RWPE1 (cell line): Measurements from ENCODE around the gene PCLO.

Experiments
- CTCF ChIA-PET: fragments of 350-600 bp; sonication (Branson Sonifier 250); formaldehyde crosslinking; extraction: SDS; loops from one replicate; lab custom pipeline; 2021; lab: Yijun Ruan, JAX
- POLR2A ChIA-PET: fragments of 400-600 bp; formaldehyde crosslinking; extraction: SDS; loops from one replicate; lab custom pipeline; 2020; ENCODE audit warnings: antibody characterized with exemption; ENCODE audit not compliant: low non-redundant PET; lab: Yijun Ruan, JAX
- DNase-seq: peaks from one replicate; pipeline ENCODE4 v3.0.0; 2012; ENCODE audit warnings: low spot score
- H3K27ac ChIP-seq: fragments of 450-650 bp; 2 replicates; pipeline ENCODE4 v1.5.1; 2017
- TF ChIP-seq, protein P1 (sequence below): fragments of 450-650 bp; conservative IDR thresholded peaks from 2 replicates; pipeline ENCODE4 v1.5.1; 2017; ENCODE audit warnings: low read depth, mild to moderate bottlenecking

Gene PCLO

DNA sequence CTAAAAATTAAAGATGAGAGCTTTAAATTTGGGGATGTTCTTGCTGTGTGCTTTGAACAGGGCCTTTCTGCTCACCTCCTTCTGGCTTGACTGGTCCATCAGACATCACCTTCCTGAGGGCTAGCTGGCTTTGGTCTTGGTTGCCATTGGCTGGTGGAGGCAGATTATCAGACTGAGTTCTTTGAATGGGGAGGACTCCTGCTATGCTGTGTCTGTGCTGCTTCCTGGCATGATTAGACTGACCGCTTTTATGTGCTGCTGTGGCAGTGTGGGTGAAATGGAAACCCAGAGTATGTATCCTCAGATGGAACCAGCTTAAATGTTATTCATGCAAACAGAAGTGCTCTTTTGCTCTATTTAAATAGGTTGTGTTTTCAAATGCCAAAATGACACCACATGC lies 341.6 kb downstream of the PCLO start:
- CTCF ChIA-PET = interaction anchor here (0.9 to 1.5 kb wide), 2 partner anchors 10 to 414 kb away, joined by 3 to 6 read pairs; no protein-coding TSS in a partner anchor
- no peak for DNase-seq
- POLR2A ChIA-PET = no interaction called here
- no peak overlapping the region for H3K27ac ChIP-seq
- TF ChIP-seq, protein P1, sequence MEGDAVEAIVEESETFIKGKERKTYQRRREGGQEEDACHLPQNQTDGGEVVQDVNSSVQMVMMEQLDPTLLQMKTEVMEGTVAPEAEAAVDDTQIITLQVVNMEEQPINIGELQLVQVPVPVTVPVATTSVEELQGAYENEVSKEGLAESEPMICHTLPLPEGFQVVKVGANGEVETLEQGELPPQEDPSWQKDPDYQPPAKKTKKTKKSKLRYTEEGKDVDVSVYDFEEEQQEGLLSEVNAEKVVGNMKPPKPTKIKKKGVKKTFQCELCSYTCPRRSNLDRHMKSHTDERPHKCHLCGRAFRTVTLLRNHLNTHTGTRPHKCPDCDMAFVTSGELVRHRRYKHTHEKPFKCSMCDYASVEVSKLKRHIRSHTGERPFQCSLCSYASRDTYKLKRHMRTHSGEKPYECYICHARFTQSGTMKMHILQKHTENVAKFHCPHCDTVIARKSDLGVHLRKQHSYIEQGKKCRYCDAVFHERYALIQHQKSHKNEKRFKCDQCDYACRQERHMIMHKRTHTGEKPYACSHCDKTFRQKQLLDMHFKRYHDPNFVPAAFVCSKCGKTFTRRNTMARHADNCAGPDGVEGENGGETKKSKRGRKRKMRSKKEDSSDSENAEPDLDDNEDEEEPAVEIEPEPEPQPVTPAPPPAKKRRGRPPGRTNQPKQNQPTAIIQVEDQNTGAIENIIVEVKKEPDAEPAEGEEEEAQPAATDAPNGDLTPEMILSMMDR = no peak

DNA sequence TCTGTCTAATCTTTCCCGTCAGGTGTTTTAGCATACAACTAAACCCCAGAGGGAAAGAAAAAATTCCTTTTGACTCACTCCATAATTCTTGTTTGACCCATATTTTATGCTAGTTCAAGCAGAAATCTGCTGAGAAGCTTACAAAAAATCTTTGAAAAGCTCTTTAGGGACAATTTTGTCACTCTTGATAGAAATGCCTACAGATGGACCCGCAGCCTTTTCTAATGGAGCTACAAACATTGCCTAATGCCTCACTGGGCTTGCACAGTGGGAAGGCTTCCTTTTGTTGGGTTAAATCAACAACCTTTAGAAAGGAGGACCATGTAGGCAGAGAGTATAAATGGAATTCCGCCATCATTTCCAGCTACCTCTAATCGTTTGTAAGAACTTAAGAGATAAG lies 344.5 kb downstream of the PCLO start:
- POLR2A ChIA-PET = no interaction called here
- no peak overlapping the region for H3K27ac ChIP-seq
- CTCF ChIA-PET = no interaction called here
- TF ChIP-seq, protein P1 = no peak
- no peak for DNase-seq

DNA sequence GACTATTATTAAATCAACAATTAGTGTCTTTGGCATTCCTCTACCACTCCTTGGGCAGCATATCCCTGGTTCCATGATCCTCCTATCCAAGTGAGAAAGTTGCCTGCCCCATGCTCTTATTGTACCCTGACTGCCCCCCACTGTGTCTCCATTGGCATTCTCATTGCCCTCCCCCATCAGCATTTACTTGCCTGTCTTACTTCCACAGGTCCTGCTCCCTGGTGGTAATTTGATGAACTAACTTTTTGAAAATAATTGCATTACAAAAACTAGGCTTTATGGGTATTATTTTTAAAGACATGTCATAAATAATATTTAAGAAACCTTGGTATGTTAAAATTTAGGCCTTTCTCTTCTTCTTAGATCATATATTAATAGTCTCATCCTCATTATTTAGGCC lies 346.4 kb downstream of the PCLO start:
- CTCF ChIA-PET = no interaction called here
- no peak overlapping the region for H3K27ac ChIP-seq
- POLR2A ChIA-PET = no interaction called here
- TF ChIP-seq, protein P1 = no peak
- no peak for DNase-seq

DNA sequence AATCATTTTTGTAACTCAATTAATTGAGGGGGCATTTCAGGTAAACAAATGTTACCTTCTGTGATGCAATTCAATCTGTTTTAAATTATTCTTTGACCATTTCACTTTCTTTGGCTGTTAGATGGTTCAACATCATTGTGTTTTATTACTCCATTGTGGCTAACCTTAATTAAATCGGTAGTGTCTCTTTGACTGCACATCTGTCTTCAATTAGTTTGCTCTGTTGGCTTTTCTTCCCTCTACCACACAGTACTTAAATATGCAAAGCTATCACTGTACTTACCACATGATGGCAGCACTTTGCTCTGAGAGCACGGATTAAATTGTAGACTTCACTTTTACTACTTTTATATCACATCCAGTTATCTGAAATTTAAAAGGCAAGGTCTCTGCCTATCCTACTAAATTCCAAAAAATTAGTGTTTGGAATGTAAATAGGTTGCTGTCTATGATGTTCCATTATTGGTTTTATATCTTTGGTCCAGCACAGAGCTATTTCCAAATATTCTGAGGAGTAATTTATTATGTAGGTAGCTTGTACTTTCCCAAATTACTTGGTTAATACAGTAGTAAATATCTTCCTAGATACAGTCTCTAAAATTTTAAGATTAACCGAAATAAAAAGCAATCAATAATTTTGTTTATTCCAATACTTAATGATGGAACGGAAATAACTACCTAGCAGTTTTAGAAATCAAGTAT lies 352.0 kb downstream of the PCLO start:
- CTCF ChIA-PET = interaction anchor here (0.6 to 1.0 kb wide), 11 partner anchors 10 to 940 kb away, joined by 3 to 6 read pairs (median 3); no protein-coding TSS in a partner anchor
- DNase-seq = peak; percentile 35
- no peak overlapping the region for H3K27ac ChIP-seq
- TF ChIP-seq, protein P1 = peak; percentile 91
- POLR2A ChIA-PET = no interaction called here

DNA sequence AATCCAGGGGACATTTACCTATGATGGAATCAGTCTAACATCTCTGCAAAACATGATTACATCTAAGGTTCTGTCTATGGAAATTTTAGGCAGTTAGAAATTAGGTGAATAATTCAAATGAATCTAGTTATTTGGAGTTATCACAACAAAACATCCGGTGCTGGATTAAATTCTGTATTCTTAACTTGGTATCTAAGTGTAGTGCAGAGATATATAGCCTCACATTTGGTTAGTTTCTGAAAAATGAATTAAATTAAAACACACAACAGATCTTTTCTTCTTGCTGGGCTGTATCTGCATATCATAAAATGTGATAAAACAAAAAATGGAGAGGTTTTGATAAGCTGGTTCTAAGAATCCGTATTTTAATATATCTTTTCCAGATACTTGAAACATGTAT lies 354.1 kb downstream of the PCLO start:
- no peak for DNase-seq
- CTCF ChIA-PET = interaction anchor here (0.7 kb wide), 1 partner anchor 450 kb away, joined by 3 read pairs; no protein-coding TSS in a partner anchor
- TF ChIP-seq, protein P1 = no peak
- H3K27ac ChIP-seq = no peak overlapping the region
- POLR2A ChIA-PET = no interaction called here

DNA sequence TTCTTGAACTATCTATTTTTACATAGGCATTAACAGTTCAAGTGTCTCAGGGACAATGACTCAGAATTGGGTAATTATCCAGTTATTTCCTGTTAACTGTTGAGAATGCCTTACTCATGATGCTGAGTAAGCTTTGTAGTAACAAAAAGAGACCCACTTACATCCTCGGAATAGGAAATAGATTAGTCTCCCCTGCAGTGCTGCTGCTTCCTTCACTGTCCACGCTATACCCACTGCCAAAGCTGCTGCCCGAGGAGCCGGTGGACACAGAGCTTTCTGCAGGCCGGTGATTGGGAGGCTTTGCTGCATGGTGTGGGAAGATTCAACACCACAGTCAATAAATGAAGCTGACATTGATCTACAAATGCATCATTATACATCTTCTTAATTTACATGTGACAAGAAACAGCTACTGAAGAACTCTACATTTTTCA lies 357.1 kb downstream of the PCLO start:
- ChIA-PET CTCF (no interaction called here), POLR2A (no interaction called here)
- no peak overlapping the region for H3K27ac ChIP-seq
- TF ChIP-seq, protein P1 = no peak
- DNase-seq = peak; percentile 66
